HepG2 (cell line): ENCODE data around the gene AP4M1. TPM values are rescaled to one million over a fixed set of nuclear protein-coding genes. Genes with fewer than 3 reads are reported as not detected.
A peak's percentile ranks its signal among the peaks of the same experiment; 100 is the strongest.

ENCODE experiments used
- ATAC-seq: fragments of 200-7000 bp; cut with Tn5 transposase; 3 replicates; pipeline ENCODE4 v1.9.1; 2020; ENCODE audit warnings: mild to moderate bottlenecking, moderate library complexity
- BruUV-seq: library from RNA; stranded (reverse); fragments of 400-500 nt; replicated peaks from 2 replicates; lab custom pipeline; 2021; lab: Mats Ljungman, UMichigan
- CTCF ChIA-PET: fragments of 300-600 bp; formaldehyde crosslinking; extraction: SDS; loops from one replicate; lab custom pipeline; 2021; ENCODE audit warnings: low total read pairs, inconsistent platforms, low intra/inter-chr PET ratio; lab: Yijun Ruan, JAX
- POLR2A ChIA-PET: fragments of 350-600 bp; sonication (Branson Sonifier 250); formaldehyde crosslinking; loops from one replicate; lab custom pipeline; 2020; ENCODE audit warnings: antibody characterized with exemption, inconsistent platforms; lab: Yijun Ruan, JAX
- DNase-seq: peaks from one replicate; pipeline ENCODE4 v3.0.0-alpha.2; 2015; ENCODE audit warnings: low spot score
- FAIRE-seq: peaks from 3 replicates; lab custom pipeline; 2011; peaks lifted over from hg19 to GRCh38; lab: Jason Lieb, UNC
- H2AFZ ChIP-seq: one replicate; pipeline ENCODE4 v1.6.1; 2011; ENCODE audit warnings: low read length, inconsistent platforms
- H3K27ac ChIP-seq: fragments of 300-600 bp; 3 replicates; pipeline ENCODE4 v1.8.0; 2011; ENCODE audit warnings: mixed run types, mild to moderate bottlenecking, mixed read lengths, low read length, inconsistent platforms; ENCODE audit not compliant: insufficient read depth; ENCODE audit errors: extremely low read length
- H3K27me3 ChIP-seq, 2 experiments: fragments of 200-600 bp in 1 of 2; 2 replicates in 1 of 2; 3 replicates in 1 of 2; pipeline versions ENCODE4 v1.6.0 to v1.8.0; 2011; ENCODE audit warnings: low read length in 2 of 2, mild to moderate bottlenecking in 2 of 2, moderate library complexity in 2 of 2, inconsistent platforms in 1 of 2; ENCODE audit not compliant: insufficient read depth in 2 of 2, control insufficient read depth in 1 of 2
- H3K36me3 ChIP-seq, 2 experiments: fragments of 200-600 bp in 1 of 2; replicated peaks in 1 of 2; 2 replicates in 1 of 2; 3 replicates in 1 of 2; pipeline versions ENCODE4 v1.5.1 to v1.8.0; 2011; ENCODE audit warnings: low read length in 2 of 2, inconsistent platforms in 1 of 2; ENCODE audit not compliant: insufficient read depth in 2 of 2, control insufficient read depth in 1 of 2
- H3K4me1 ChIP-seq: 2 replicates; pipeline ENCODE4 v1.5.1; 2012; ENCODE audit warnings: low read length, inconsistent platforms; ENCODE audit not compliant: insufficient read depth
- H3K4me2 ChIP-seq: 2 replicates; pipeline ENCODE4 v1.6.0; 2011; ENCODE audit warnings: low read depth, low read length, inconsistent platforms
- H3K4me3 ChIP-seq, 3 experiments: fragments of 200-600 bp in 1 of 3; sonication (generic), shearing (Covaris generic) in 1 of 3; replicated peaks in 1 of 3; 2 replicates each; pipeline ENCODE4 v1.5.1; 2011 to 2016; ENCODE audit warnings: low read length in 3 of 3, inconsistent platforms in 2 of 3, low read depth in 2 of 3, mild to moderate bottlenecking in 2 of 3, control low read depth in 1 of 3, mixed read lengths in 1 of 3; ENCODE audit not compliant: insufficient read depth in 1 of 3
- H3K79me2 ChIP-seq: one replicate; pipeline ENCODE4 v1.6.1; 2011; ENCODE audit warnings: low read length, inconsistent platforms; ENCODE audit not compliant: insufficient read depth
- H3K9ac ChIP-seq: 2 replicates; pipeline ENCODE4 v1.6.0; 2011; ENCODE audit warnings: mild to moderate bottlenecking, low read depth, low read length, inconsistent platforms; ENCODE audit not compliant: insufficient read depth
- H3K9me3 ChIP-seq: 2 replicates; pipeline ENCODE4 v1.5.1; 2012; ENCODE audit warnings: mild to moderate bottlenecking, low read length
- H4K20me1 ChIP-seq: 2 replicates; pipeline ENCODE4 v1.6.0; 2011; ENCODE audit warnings: inconsistent platforms, mild to moderate bottlenecking, low read length, moderate library complexity; ENCODE audit not compliant: insufficient read depth
- AGO2 ChIP-seq: fragments of 200-400 bp; formaldehyde crosslinking; optimal IDR thresholded peaks from 2 replicates; pipeline ENCODE3; 2017; ENCODE audit warnings: mild to moderate bottlenecking, low read depth, low read length, moderate library complexity
- HNRNPK ChIP-seq: fragments of 200-400 bp; formaldehyde crosslinking; IDR thresholded peaks from 2 replicates; pipeline ENCODE4 v1.6.1; 2018; ENCODE audit warnings: low read length, low read depth, moderate library complexity, mild to moderate bottlenecking; ENCODE audit not compliant: poor library complexity, severe bottlenecking
- RAD21 ChIP-seq: fragments of 450-650 bp; formaldehyde crosslinking; IDR thresholded peaks from 2 replicates; pipeline ENCODE4 v1.5.0; 2020; ENCODE audit warnings: mild to moderate bottlenecking
- RBFOX2 ChIP-seq: fragments of 200-400 bp; formaldehyde crosslinking; IDR thresholded peaks from 2 replicates; pipeline ENCODE4 v1.6.1; 2017; ENCODE audit warnings: low read depth, mild to moderate bottlenecking, low read length
- RBM22 ChIP-seq: fragments of 200-400 bp; formaldehyde crosslinking; optimal IDR thresholded peaks from 2 replicates; pipeline ENCODE3; 2017; ENCODE audit warnings: mild to moderate bottlenecking, low read length, moderate library complexity
- SOX6 ChIP-seq, 2 experiments: fragments of 450-650 bp in 1 of 2; sonication (generic) in 1 of 2; formaldehyde crosslinking in 1 of 2; IDR thresholded peaks; 2 replicates each; pipeline versions ENCODE4 v1.4.0 to v1.6.1; 2017 to 2020; ENCODE audit warnings: antibody characterized with exemption in 1 of 2, mild to moderate bottlenecking in 1 of 2, missing genetic modification reagents in 1 of 2
- ZC3H13 ChIP-seq: sonication (generic); formaldehyde crosslinking; IDR thresholded peaks from 2 replicates; pipeline ENCODE4 v1.8.1; 2023; ENCODE audit warnings: mild to moderate bottlenecking, missing genetic modification reagents, moderate library complexity
- whole genome bisulfite sequencing: methylation state at CpG from one replicate; pipeline ENCODE4 v1.1.6; 2017; ENCODE audit warnings: low lambda C conversion rate; 5-methylcytosine and 5-hydroxymethylcytosine counted together
- in situ Hi-C: cut with HindIII; loops from 2 replicates; pipeline ENCODE4 v1.10.0; 2017; ENCODE audit warnings: low pct_unique_long_range_greater_than_20kb; ENCODE audit not compliant: extremely low pct_ligation_motif_present
- intact Hi-C: fragments of 100-400 bp; cut with micrococcal nuclease; formaldehyde crosslinking; loops from one replicate; pipeline ENCODE4 v1.10.0; 2022; ENCODE audit not compliant: unreplicated experiment
- polyA plus RNA-seq, 8 experiments: library from polyadenylated mRNA; depleted of rRNA in 3 of 8; stranded (reverse) in 7 of 8; unstranded in 1 of 8; fragments of >200 nt; fragmentation: Illumina TruSeq in 4 of 8; extraction: Trizol in 4 of 8; gene quantifications; 2 replicates each; pipeline versions ENCODE4 v1.2.1 to v1.2.3, GENCODE V29; 2011 to 2016; ENCODE audit warnings: low read depth in 4 of 8, missing spikeins in 1 of 8, mixed read lengths in 1 of 8; ENCODE audit not compliant: insufficient read depth in 1 of 8
- total RNA-seq, 5 experiments: library from RNA; depleted of rRNA; stranded (reverse); fragments of >200 nt; fragmentation: Illumina TruSeq; extraction: Trizol; gene quantifications; 2 replicates each; pipeline ENCODE4 v1.2.3, GENCODE V29; 2016; ENCODE audit warnings: low read depth in 1 of 5
- TF ChIP-seq, protein P1 (sequence below): sonication (generic); formaldehyde crosslinking; IDR thresholded peaks from 2 replicates; pipeline ENCODE4 v1.8.0; 2022; ENCODE audit warnings: missing genetic modification reagents, mild to moderate bottlenecking, moderate library complexity, borderline replicate concordance

Gene AP4M1
- total and polyA plus RNA-seq, 2 of the 13 experiments (the other 11 are each of a cell fraction or from before 2014, with no cell fraction given): 6.3 to 9.7 TPM

- peaks cover 32% of the 10 kb centered on the region for H3K4me1 ChIP-seq
- WGBS: 92% methylated on average over 8 of the region's 9 CpGs
- in situ Hi-C loops (no loop called here), intact Hi-C loops (no loop called here)
- FAIRE-seq (no peak), DNase-seq (no peak), ATAC-seq (no peak)
- H3K27ac ChIP-seq: no peak overlapping the region
- no TSS peak for BruUV-seq
- H3K4me2 ChIP-seq: no peak overlapping the region
- H2AFZ ChIP-seq: no peak overlapping the region
- POLR2A ChIA-PET: no interaction called here
- peaks cover 20% of the 10 kb centered on the region for H3K79me2 ChIP-seq
- peaks cover 59 to 92% of the 10 kb centered on the region in 2 experiments for H3K36me3 ChIP-seq
- CTCF ChIA-PET: no interaction called here
- peak; percentile 71 for TF ChIP-seq RBM22
- no peak for TF ChIP-seq SOX6 (IDR thresholded peaks at IDR 0.05)
- TF ChIP-seq SOX6 (CRISPR knock-in tag; IDR thresholded peaks at IDR 0.05): no peak
- TF ChIP-seq ZC3H13 (CRISPR knock-in tag): 0 out of 2 replicates have a peak, but pooled peaks have one; percentile 21
- no peak overlapping the region for H3K4me3 ChIP-seq
- no peaks in the 10 kb centered on the region for H3K27me3 ChIP-seq
- H3K9ac ChIP-seq: no peak overlapping the region
- H4K20me1 ChIP-seq: no peaks in the 10 kb centered on the region; the same call in 1 of the 2 replicates
- H3K9me3 ChIP-seq: no peaks in the 10 kb centered on the region
Observed at GRCh38 chr7:100095289-100095688, 6.2 kb upstream of the AP4M1 start.

- TF ChIP-seq RBFOX2: peak; percentile 63
- TF ChIP-seq RAD21 (CRISPR knock-in tag): no peak
- TF ChIP-seq HNRNPK: no peak
- peak; percentile 79 for TF ChIP-seq AGO2
- TF ChIP-seq, protein P1, sequence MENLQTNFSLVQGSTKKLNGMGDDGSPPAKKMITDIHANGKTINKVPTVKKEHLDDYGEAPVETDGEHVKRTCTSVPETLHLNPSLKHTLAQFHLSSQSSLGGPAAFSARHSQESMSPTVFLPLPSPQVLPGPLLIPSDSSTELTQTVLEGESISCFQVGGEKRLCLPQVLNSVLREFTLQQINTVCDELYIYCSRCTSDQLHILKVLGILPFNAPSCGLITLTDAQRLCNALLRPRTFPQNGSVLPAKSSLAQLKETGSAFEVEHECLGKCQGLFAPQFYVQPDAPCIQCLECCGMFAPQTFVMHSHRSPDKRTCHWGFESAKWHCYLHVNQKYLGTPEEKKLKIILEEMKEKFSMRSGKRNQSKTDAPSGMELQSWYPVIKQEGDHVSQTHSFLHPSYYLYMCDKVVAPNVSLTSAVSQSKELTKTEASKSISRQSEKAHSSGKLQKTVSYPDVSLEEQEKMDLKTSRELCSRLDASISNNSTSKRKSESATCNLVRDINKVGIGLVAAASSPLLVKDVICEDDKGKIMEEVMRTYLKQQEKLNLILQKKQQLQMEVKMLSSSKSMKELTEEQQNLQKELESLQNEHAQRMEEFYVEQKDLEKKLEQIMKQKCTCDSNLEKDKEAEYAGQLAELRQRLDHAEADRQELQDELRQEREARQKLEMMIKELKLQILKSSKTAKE (CRISPR knock-in tag): no peak
- Histone ChIP-seq H3K4me1 (peaks cover 28% of the 10 kb centered on the region), H3K4me2 (no peak overlapping the region), H2AFZ (no peak overlapping the region), H3K36me3 (peaks cover 59 to 88% of the 10 kb centered on the region in 2 experiments), H3K9me3 (no peaks in the 10 kb centered on the region), H4K20me1 (no peaks in the 10 kb centered on the region; the same call in 1 of the 2 replicates), H3K4me3 (no peak overlapping the region), H3K79me2 (peaks cover 20% of the 10 kb centered on the region), H3K27ac (no peak overlapping the region), H3K9ac (no peak overlapping the region), H3K27me3 (no peaks in the 10 kb centered on the region)
- in situ Hi-C loops: no loop called here
- WGBS: 97% methylated on average over 15 of the region's 17 CpGs
- intact Hi-C loops: no loop called here
- CTCF ChIA-PET: no interaction called here
- POLR2A ChIA-PET: no interaction called here
- no peak for ATAC-seq
- no TSS peak for BruUV-seq
- no peak for DNase-seq
- FAIRE-seq: no peak
Observed at GRCh38 chr7:100095704-100096103, 5.7 kb upstream of the AP4M1 start.
